ENCODE measurements around the gene SLC39A13. TPM values are rescaled to one million over a fixed set of nuclear protein-coding genes. Genes with fewer than 3 reads are reported as not detected.

SLC39A13 gene
- total RNA-seq, 1 donor: 73.0 TPM

DNA sequence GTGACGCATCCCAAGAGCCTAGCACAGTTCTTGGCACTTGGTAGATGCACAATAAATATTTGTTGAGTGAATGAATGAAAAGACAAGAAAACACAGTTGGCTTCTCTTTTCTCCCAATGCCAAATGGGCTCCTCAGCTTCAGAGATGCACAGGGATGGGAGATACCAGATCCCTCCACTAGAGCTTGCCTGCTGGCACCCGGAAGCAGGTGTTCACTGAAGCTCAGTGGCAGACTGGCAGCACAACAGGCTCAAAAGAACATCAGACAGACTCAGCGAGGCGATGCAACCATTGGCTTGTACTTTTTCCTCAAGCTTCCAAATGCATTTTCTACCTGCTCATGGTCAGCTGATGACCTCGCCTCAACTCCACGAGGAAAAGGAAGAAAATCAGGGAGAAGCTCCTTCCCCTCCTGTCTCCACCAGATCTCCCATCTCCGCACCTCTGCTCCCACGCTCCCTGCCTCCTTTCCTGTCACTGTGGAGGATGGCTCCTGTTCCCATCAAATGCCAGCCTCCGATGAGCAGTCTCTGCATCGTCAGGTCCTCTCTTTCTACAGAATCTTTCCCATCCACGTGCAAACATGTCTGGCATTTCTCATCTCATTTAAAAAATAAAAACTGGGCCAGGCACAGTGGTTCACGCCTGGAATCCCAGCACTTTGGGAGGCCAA, 34.8 kb downstream of the SLC39A13 start:
- H3K4me3 ChIP-seq (ENCODE audit: low read depth, low read length): no peak overlapping the region
- TF ChIP-seq, protein P1, sequence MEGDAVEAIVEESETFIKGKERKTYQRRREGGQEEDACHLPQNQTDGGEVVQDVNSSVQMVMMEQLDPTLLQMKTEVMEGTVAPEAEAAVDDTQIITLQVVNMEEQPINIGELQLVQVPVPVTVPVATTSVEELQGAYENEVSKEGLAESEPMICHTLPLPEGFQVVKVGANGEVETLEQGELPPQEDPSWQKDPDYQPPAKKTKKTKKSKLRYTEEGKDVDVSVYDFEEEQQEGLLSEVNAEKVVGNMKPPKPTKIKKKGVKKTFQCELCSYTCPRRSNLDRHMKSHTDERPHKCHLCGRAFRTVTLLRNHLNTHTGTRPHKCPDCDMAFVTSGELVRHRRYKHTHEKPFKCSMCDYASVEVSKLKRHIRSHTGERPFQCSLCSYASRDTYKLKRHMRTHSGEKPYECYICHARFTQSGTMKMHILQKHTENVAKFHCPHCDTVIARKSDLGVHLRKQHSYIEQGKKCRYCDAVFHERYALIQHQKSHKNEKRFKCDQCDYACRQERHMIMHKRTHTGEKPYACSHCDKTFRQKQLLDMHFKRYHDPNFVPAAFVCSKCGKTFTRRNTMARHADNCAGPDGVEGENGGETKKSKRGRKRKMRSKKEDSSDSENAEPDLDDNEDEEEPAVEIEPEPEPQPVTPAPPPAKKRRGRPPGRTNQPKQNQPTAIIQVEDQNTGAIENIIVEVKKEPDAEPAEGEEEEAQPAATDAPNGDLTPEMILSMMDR (IDR thresholded peaks at IDR 0.05; ENCODE audit: insufficient read depth, low read depth, low read length): no peak
- no peak for DNase-seq (ENCODE audit: low read depth)

DNA sequence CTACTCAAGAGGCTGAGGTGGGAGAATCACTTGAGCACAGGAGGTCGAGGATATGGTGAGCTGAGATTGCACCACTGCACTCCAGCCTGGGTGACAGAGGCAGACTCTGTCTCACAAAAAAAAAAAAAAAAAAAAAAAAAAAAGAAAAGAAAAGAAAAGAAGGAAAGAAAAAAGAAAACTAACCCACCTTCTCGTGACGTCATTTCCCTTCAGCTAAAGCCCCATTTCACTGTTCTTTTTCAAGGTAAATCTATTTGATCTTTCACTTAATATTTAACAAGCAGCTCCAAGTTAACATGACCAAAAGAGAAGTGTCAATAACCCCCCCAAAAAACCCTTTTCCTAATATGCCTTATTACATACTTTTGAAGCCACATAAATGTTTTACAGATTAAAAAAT, 35.4 kb downstream of the SLC39A13 start:
- TF ChIP-seq, protein P1 (IDR thresholded peaks at IDR 0.05; ENCODE audit: insufficient read depth, low read depth, low read length): no peak
- H3K4me3 ChIP-seq (ENCODE audit: low read depth, low read length): no peak overlapping the region
- no peak for DNase-seq (ENCODE audit: low read depth)

DNA sequence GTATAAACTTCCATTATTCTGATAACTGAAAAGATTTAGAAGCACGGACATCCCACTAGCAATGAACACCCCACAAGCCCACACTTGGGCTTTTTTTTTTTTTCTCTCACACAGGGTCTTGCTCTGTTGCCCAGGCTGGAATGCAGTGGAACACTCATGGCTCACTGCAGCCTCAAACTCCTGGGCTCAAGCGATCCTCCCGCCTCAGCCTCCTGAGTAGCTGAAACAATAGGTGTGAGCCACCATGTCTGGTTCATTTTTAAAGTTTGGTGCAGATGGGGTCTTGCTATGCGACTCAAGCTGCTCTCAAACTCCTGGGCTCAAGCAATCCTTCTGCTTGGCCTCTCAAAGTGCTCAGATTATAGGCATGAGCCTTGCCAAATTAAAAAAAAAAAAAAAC, 37.5 kb downstream of the SLC39A13 start:
- no peak overlapping the region for H3K4me3 ChIP-seq (ENCODE audit: low read depth, low read length)
- DNase-seq (ENCODE audit: low read depth): no peak
- TF ChIP-seq, protein P1 (IDR thresholded peaks at IDR 0.05; ENCODE audit: insufficient read depth, low read depth, low read length): no peak

DNA sequence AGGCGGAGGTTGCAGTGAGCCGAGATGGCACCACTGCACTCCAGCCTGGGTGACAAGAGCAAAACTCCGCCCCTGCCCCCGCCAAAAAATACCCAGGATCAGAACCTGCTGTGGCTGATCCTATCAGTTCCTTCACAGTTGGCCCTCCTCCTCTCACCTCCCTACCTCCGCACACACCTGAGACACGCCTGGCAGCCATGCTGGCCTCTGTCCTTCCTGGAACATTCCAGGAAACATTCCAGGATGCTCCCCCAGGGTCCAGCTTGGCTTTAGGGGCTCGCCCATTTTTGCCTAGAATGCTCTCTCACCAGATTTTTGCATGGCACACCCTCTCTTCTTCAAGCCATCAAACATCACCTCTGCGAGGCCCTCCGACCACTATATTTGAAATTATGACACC, 38.4 kb downstream of the SLC39A13 start:
- TF ChIP-seq, protein P1 (IDR thresholded peaks at IDR 0.05; ENCODE audit: insufficient read depth, low read depth, low read length): no peak
- no peak for DNase-seq (ENCODE audit: low read depth)
- no peak overlapping the region for H3K4me3 ChIP-seq (ENCODE audit: low read depth, low read length)

DNA sequence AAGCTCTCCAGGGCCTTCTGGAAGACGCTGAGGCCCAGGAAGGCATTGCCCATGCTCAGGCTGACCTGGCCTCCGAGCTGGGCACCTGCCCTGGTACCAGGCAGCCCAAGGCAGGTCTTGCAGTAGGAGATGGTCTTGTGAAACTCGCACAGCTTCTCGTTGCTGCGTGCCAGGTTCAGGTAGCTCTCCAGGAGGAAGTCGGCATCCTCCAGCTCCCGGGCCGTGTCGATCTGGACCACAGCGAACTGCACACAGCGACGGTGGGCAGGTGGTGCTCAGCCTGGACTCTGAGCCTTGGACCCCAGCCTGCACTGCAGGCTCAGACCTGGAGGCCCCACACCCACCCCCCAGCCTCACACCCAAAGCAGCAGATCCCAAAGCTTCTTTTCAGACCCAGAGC, 39.5 kb downstream of the SLC39A13 start:
- DNase-seq (ENCODE audit: low read depth): no peak
- TF ChIP-seq, protein P1 (IDR thresholded peaks at IDR 0.05; ENCODE audit: insufficient read depth, low read depth, low read length): no peak
- H3K4me3 ChIP-seq (ENCODE audit: low read depth, low read length): no peak overlapping the region

- DNase-seq (ENCODE audit: low read depth): no peak
- no peak within 1 kb of the TSS for H3K4me3 ChIP-seq (ENCODE audit: low read depth, low read length)
- TF ChIP-seq, protein P1 (IDR thresholded peaks at IDR 0.05; ENCODE audit: insufficient read depth, low read depth, low read length): no peak
Observed at GRCh38 chr11:47448566-47449427, 40.4 kb downstream of the SLC39A13 start, which contains the start of gene RAPSN. RAPSN (minus strand) TSS chr11:47449136; CDS start chr11:47448964, 172 bp downstream.
